HepG2 (cell line): ENCODE results near the gene ATP2C2. TPM values are rescaled to one million over a fixed set of nuclear protein-coding genes. Genes with fewer than 3 reads are reported as not detected.

ENCODE experiments used
- ATAD3A ChIP-seq: sonication (generic); formaldehyde crosslinking; IDR thresholded peaks from 2 replicates; pipeline ENCODE4 v1.4.0; 2020; ENCODE audit warnings: missing genetic modification reagents
- HNRNPL ChIP-seq: fragments of 200-400 bp; formaldehyde crosslinking; IDR thresholded peaks from 2 replicates; pipeline ENCODE4 v1.6.1; 2017; ENCODE audit warnings: mild to moderate bottlenecking, low read depth, low read length
- MTA1 ChIP-seq: sonication (generic); formaldehyde crosslinking; IDR thresholded peaks from 2 replicates; pipeline ENCODE4 v1.4.0; 2020; ENCODE audit warnings: missing genetic modification reagents, mild to moderate bottlenecking, borderline replicate concordance
- NBN ChIP-seq: fragments of 450-650 bp; conservative IDR thresholded peaks from 2 replicates; pipeline ENCODE4 v1.6.1; 2017
- PHB2 ChIP-seq: fragments of 450-650 bp; IDR thresholded peaks from 2 replicates; pipeline ENCODE4 v1.6.1; 2018; ENCODE audit not compliant: partially characterized antibody
- PPARG ChIP-seq: conservative IDR thresholded peaks from 2 replicates; pipeline ENCODE4 v1.6.1; 2016; ENCODE audit warnings: missing biosample characterization, missing genetic modification reagents
- REPIN1 ChIP-seq: sonication (generic); formaldehyde crosslinking; IDR thresholded peaks from 2 replicates; pipeline ENCODE4 v1.8.0; 2022; ENCODE audit warnings: missing genetic modification reagents, low read depth, mild to moderate bottlenecking, borderline replicate concordance
- REXO4 ChIP-seq: sonication (generic); formaldehyde crosslinking; IDR thresholded peaks from 2 replicates; pipeline ENCODE4 v1.8.0; 2022; ENCODE audit warnings: missing genetic modification reagents, mild to moderate bottlenecking, borderline replicate concordance
- TOPORS ChIP-seq: sonication (generic); formaldehyde crosslinking; IDR thresholded peaks from 2 replicates; pipeline ENCODE4 v1.8.0; 2023; ENCODE audit warnings: mild to moderate bottlenecking, missing genetic modification reagents
- ZBTB38 ChIP-seq: sonication (generic); formaldehyde crosslinking; IDR thresholded peaks from 2 replicates; pipeline ENCODE4 v1.5.1; 2020; ENCODE audit warnings: mild to moderate bottlenecking, missing genetic modification reagents
- ZNF431 ChIP-seq: sonication (generic); formaldehyde crosslinking; IDR thresholded peaks from 2 replicates; pipeline ENCODE4 v1.9.0; 2022; ENCODE audit warnings: missing genetic modification reagents, low read depth, mild to moderate bottlenecking, borderline replicate concordance
- ZNF572 ChIP-seq: sonication (generic); formaldehyde crosslinking; IDR thresholded peaks from 2 replicates; pipeline ENCODE4 v1.5.1; 2020; ENCODE audit warnings: mild to moderate bottlenecking, missing genetic modification reagents
- ZSCAN21 ChIP-seq: sonication (generic); formaldehyde crosslinking; IDR thresholded peaks from 2 replicates; pipeline ENCODE4 v1.8.0; 2022; ENCODE audit warnings: mild to moderate bottlenecking, missing genetic modification reagents, moderate library complexity, borderline replicate concordance
- ZSCAN22 ChIP-seq: sonication (generic); formaldehyde crosslinking; IDR thresholded peaks from 2 replicates; pipeline ENCODE4 v1.4.0; 2020; ENCODE audit warnings: mild to moderate bottlenecking, missing genetic modification reagents
- polyA plus RNA-seq, 8 experiments: library from polyadenylated mRNA; depleted of rRNA in 3 of 8; stranded (reverse) in 7 of 8; unstranded in 1 of 8; fragments of >200 nt; fragmentation: Illumina TruSeq in 4 of 8; extraction: Trizol in 4 of 8; gene quantifications; 2 replicates each; pipeline versions ENCODE4 v1.2.1 to v1.2.3, GENCODE V29; 2011 to 2016; ENCODE audit warnings: low read depth in 4 of 8, missing spikeins in 1 of 8, mixed read lengths in 1 of 8; ENCODE audit not compliant: insufficient read depth in 1 of 8
- total RNA-seq, 5 experiments: library from RNA; depleted of rRNA; stranded (reverse); fragments of >200 nt; fragmentation: Illumina TruSeq; extraction: Trizol; gene quantifications; 2 replicates each; pipeline ENCODE4 v1.2.3, GENCODE V29; 2016; ENCODE audit warnings: low read depth in 1 of 5
- TF ChIP-seq, protein P1 (sequence below): sonication (generic); formaldehyde crosslinking; IDR thresholded peaks from 2 replicates; pipeline ENCODE4 v1.5.0; 2020; ENCODE audit warnings: mild to moderate bottlenecking, missing genetic modification reagents
- TF ChIP-seq, protein P2 (sequence below): sonication (generic); formaldehyde crosslinking; IDR thresholded peaks from 2 replicates; pipeline ENCODE4 v1.4.0; 2020; ENCODE audit warnings: missing genetic modification reagents, mild to moderate bottlenecking, borderline replicate concordance
- TF ChIP-seq, protein P3 (sequence below), 2 experiments: sonication (generic) in 1 of 2; formaldehyde crosslinking in 1 of 2; IDR thresholded peaks; 2 replicates each; pipeline versions ENCODE4 v1.4.0 to v1.6.1; 2016 to 2020; ENCODE audit warnings: borderline replicate concordance in 1 of 2, low read depth in 1 of 2, mild to moderate bottlenecking in 1 of 2, missing genetic modification reagents in 1 of 2

The ATP2C2 gene
- total and polyA plus RNA-seq, 2 of the 13 experiments (the other 11 are each of a cell fraction or from before 2014, with no cell fraction given): 0.07 TPM; not detected in 1

DNA sequence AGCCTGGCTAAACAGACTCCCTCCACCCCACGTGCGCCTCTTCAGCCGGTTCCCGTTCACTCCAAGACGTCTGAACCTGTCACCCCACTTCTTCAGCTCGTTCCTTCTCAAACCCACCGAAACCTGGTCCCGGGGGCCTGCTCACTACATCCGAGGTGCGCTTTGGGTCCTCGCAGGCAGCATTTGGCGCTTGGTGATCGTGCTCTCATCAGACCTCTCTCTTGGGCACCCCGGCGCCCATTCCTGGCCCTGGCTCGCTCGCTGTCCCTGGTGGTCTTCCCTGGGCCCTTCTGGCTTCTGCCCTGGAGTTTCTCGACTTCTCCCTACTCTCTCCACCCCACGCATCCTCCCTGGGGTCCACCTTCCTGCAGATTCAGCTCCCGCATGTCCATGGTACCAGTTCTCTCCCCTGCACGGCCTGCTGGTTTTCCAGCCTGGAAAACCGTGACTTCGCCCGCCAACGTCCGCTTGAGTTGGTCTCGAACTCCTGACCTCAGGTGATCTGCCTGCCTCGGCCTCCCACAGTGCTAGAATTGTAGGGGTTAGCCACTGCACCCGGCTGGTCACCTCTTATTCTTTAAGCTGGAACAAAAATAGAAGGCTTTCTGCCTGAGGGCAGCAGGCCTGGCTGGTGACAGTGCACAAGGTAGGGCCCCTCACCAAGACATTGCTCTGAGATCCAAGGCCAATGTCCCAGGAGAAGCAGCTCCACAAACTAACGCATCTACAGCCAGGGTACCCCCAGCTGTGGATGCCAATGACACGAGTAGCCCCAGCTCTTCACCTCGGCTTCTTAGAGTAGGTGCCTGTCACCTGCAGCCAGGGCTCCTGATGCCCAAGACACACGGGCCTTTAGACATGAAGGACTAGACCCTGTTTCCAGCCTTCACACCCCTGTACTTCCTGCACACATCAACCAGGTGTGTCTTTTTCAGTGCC is 137.2 kb downstream of the ATP2C2 start (continued):
- TF ChIP-seq, protein P1, sequence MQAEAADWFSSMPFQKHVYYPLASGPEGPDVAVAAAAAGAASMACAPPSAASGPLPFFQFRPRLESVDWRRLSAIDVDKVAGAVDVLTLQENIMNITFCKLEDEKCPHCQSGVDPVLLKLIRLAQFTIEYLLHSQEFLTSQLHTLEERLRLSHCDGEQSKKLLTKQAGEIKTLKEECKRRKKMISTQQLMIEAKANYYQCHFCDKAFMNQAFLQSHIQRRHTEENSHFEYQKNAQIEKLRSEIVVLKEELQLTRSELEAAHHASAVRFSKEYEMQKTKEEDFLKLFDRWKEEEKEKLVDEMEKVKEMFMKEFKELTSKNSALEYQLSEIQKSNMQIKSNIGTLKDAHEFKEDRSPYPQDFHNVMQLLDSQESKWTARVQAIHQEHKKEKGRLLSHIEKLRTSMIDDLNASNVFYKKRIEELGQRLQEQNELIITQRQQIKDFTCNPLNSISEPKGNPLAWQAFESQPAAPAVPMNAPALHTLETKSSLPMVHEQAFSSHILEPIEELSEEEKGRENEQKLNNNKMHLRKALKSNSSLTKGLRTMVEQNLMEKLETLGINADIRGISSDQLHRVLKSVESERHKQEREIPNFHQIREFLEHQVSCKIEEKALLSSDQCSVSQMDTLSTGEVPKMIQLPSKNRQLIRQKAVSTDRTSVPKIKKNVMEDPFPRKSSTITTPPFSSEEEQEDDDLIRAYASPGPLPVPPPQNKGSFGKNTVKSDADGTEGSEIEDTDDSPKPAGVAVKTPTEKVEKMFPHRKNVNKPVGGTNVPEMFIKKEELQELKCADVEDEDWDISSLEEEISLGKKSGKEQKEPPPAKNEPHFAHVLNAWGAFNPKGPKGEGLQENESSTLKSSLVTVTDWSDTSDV (CRISPR knock-in tag): 0 out of 2 replicates have a peak, but pooled peaks have one; percentile 31
- TF ChIP-seq REXO4 (CRISPR knock-in tag): 0 out of 2 replicates have a peak, but pooled peaks have one; percentile 6
- peak; percentile 55; the same call in 1 of the 2 replicates for TF ChIP-seq ZBTB38
- TF ChIP-seq REPIN1 (CRISPR knock-in tag): no peak
- no peak for TF ChIP-seq TOPORS (CRISPR knock-in tag)
- TF ChIP-seq MTA1: peak; percentile 8; the same call in 1 of the 2 replicates
- TF ChIP-seq, protein P2, sequence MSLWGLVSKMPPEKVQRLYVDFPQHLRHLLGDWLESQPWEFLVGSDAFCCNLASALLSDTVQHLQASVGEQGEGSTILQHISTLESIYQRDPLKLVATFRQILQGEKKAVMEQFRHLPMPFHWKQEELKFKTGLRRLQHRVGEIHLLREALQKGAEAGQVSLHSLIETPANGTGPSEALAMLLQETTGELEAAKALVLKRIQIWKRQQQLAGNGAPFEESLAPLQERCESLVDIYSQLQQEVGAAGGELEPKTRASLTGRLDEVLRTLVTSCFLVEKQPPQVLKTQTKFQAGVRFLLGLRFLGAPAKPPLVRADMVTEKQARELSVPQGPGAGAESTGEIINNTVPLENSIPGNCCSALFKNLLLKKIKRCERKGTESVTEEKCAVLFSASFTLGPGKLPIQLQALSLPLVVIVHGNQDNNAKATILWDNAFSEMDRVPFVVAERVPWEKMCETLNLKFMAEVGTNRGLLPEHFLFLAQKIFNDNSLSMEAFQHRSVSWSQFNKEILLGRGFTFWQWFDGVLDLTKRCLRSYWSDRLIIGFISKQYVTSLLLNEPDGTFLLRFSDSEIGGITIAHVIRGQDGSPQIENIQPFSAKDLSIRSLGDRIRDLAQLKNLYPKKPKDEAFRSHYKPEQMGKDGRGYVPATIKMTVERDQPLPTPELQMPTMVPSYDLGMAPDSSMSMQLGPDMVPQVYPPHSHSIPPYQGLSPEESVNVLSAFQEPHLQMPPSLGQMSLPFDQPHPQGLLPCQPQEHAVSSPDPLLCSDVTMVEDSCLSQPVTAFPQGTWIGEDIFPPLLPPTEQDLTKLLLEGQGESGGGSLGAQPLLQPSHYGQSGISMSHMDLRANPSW (CRISPR knock-in tag): no peak
- 0 out of 2 replicates have a peak, but pooled peaks have one; percentile 22 for TF ChIP-seq ZNF431
- TF ChIP-seq, protein P3, sequence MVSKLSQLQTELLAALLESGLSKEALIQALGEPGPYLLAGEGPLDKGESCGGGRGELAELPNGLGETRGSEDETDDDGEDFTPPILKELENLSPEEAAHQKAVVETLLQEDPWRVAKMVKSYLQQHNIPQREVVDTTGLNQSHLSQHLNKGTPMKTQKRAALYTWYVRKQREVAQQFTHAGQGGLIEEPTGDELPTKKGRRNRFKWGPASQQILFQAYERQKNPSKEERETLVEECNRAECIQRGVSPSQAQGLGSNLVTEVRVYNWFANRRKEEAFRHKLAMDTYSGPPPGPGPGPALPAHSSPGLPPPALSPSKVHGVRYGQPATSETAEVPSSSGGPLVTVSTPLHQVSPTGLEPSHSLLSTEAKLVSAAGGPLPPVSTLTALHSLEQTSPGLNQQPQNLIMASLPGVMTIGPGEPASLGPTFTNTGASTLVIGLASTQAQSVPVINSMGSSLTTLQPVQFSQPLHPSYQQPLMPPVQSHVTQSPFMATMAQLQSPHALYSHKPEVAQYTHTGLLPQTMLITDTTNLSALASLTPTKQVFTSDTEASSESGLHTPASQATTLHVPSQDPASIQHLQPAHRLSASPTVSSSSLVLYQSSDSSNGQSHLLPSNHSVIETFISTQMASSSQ (IDR thresholded peaks at IDR 0.05; ENCODE audit: low read depth): no peak
- TF ChIP-seq, protein P3 (CRISPR knock-in tag; IDR thresholded peaks at IDR 0.05; ENCODE audit: borderline replicate concordance): 0 out of 2 replicates have a peak, but pooled peaks have one; percentile 28
- TF ChIP-seq ZNF572 (CRISPR knock-in tag): 0 out of 2 replicates have a peak, but pooled peaks have one; percentile 6
- TF ChIP-seq NBN: no peak
- 0 out of 2 replicates have a peak, but pooled peaks have one; percentile 14 for TF ChIP-seq HNRNPL
- 0 out of 2 replicates have a peak, but pooled peaks have one; percentile 50 for TF ChIP-seq ZSCAN22 (CRISPR knock-in tag)
- no peak for TF ChIP-seq PHB2
- TF ChIP-seq ZSCAN21 (CRISPR knock-in tag): peak; percentile 39; the same call in 1 of the 2 replicates
- TF ChIP-seq ATAD3A (CRISPR knock-in tag): no peak
- TF ChIP-seq PPARG (CRISPR knock-in tag): no peak
